GM21528 (cell line): ENCODE measurements around the gene BRD9.
A peak's percentile ranks its signal among the peaks of the same experiment; 100 is the strongest.
"Not testable (repeated sequence)": the region's sequence is repeated elsewhere in the genome, so short reads cannot be mapped to it uniquely, and the experiment has no call there.

ENCODE experiments used
- ATAC-seq: cut with Tn5 transposase; IDR thresholded peaks from one replicate; pipeline ENCODE4 v1.9.1; 2021; ENCODE audit warnings: mild to moderate bottlenecking, moderate library complexity; ENCODE audit not compliant: unreplicated experiment, low FRiP score

Gene BRD9

DNA sequence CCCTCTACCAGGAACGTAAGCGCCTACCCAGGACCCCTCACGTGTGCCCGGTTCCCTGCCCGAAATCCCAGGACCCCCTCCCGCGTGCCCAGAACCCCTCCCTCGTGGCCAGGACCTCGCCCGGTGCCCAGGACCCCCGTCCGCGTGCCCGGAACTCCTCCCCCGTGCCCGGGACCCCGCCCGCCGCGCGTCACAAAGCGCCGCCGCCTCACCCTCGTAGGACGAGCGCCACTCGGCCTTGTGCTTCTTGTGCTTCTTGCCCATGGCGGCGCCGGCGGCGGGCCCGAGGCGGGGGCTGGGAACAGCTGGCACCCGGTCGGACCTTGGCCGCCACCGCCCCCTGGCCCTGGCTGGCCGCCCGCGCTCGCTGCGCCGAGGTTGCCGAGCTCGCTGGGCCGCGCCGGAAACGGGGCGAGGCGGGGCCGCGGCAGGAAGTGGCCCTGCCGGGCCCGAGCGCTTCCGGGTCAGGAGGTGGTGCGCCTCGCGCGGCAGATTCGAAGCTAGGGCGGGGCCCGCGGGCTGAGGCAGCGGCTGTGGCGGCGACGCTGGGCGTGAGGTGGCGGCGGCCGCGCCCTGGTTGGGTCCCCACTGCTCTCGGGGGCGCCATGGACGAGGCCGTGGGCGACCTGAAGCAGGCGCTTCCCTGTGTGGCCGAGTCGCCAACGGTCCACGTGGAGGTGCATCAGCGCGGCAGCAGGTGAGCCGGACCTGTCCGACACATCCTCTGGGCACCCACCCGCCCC is at the start of gene BRD9, which contains the start of gene TRIP13:
BRD9 (minus strand) TSS at position 408 of the 743 bp plus-strand sequence; CDS start at position 264, 144 bp downstream.
TRIP13 (plus strand) TSS at position 491 of the 743 bp plus-strand sequence; CDS start at position 606, 115 bp downstream.
- ATAC-seq = peak; percentile 97

DNA sequence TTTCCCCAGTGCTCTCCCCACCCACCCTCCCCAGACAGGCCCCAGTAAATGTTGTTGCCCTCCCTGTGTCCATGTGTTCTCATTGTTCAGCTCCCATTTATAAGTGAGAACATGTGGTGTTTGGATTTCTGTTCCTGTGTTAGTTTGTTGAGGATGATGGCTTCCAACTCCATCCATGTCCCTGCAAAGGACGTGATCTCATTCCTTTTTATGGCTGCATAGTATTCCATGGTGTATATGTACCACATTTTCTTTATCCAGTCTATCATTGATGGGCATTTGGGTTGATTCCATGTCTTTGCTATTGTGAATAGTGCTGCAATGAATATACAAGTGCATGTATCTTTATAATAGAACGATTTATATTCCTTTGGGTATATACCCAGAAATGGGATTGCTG is 48.1 kb upstream of the BRD9 start:
- not testable (repeated sequence) for ATAC-seq

DNA sequence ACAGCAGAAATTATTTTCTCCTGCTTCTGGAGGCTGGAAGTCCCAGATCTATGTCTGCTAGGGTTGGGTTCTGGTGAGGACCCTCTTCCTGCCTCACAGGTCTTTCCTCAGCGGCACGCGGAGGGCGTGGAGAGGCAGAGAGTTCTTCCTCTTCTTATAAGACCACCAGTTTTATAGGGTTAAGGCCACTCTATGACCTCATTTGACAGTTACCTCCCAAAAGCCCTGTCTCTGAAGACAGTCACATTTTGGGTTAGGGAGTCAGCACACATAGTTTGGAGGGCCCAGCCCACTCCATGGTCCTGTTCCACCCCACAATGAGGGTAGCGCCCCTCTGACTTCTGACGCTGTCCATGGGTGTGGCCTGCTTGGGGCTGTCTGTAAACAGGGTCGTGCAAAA is 46.8 kb upstream of the BRD9 start:
- ATAC-seq = no peak

DNA sequence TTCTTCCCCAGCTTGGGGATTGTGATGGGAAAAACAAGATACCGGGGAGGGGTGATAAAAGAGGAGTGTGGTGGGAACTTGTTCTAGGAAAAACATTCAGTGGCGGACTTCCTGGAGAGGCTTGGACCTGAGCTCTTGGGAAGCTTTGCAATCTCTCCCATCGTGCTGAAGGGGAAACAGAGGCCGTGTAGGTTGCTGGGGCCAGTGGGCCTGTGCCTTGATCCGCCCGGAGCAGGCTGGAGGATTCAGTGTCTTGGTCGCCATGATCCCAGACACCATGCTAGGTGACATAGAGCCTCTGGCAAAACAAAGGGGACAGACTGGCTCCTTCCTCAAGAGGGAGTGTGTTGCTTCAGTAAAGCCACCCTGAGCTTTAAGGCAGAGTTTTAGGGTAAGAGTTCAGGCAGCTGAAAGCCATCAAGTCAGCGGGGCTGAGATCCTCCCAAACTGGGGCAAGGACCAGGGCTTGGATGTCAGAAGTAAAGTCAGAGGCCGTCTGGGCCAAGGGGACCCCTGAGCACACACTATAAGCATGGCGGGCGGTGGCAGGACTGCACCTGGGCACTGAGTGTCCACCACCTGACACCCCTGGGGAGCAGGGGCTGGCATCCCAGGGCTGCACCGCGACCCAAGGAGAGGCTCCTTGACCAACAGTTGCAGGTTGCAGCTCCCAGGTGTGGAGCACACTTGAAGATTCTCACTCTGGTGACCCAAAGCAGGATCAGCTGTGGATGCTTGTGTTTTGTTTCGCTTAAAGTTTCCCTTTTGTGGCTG is 44.7 kb upstream of the BRD9 start:
- no peak for ATAC-seq

DNA sequence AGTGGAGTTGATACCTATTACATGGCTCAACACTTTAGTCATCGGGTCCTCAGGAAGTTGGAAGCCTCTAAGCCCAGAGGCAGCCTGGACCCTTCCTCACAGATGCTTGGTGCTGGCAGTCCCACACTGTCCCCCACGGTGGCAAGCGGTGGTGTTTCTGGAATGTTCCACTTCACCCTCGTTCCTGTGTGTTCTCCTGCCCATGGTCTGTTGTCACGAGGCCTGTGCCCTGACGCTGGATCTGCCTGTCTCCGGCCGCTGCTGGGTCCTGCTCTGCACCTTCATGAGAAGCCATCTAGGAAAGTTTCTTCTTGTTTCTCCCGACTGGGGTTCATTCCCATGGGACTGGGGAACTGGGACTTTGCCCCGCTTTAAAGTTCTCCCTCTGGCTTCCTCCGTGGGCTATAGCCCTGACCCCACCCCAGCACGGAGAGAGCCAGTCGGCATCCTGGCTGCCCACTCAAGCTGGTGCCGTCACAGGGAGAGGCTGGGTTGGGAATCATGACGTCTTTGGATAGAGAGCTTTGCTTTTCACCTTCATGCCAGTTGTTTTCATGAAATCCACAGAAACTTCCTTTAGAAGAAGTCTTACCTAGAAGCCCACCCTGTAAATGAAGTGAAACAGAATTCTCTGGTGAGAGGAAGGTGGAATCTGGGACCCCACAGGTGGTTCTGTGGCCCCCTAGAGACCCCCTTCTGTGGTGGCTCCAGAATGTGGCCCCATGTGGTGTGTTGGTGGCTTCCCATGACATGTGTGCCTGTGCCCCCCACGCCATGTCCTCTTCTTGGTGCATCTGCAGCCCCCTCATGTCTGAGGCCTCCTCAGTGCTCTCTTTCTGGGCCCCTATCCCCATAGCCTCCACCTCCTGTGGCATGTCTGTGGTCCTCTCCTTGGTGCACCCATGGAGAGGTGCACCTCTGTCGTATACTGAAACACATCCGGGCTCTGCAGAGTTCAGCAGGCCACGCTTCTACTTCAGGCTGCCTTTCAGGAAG is 43.8 kb upstream of the BRD9 start:
- ATAC-seq = no peak

DNA sequence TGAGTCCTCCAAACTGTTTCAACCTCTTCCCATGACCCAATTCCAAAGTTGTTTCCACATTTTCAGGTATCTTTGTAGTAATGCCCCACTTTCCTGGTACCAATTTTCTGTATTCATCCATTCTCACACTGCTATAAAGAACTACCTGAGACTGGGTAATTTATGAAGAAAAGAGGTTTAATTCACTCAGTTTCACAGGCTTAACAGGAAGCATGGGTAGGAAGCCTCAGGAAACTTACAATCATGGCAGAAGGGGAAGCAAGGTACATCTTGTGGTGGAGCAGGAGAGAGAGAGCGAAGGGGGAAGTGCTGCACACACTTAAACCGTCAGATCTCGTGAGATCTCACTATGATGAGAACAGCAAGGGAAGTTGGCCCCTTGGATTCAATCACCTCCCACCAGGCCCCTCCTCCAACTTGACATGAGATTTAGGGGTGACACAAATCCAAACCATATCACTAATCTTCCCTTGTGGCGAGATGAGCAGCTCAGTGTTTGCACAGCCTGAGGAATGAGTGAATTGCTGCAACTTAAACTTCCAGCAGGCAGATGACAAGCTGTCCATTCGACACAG is 43.0 kb upstream of the BRD9 start:
- ATAC-seq = no peak

DNA sequence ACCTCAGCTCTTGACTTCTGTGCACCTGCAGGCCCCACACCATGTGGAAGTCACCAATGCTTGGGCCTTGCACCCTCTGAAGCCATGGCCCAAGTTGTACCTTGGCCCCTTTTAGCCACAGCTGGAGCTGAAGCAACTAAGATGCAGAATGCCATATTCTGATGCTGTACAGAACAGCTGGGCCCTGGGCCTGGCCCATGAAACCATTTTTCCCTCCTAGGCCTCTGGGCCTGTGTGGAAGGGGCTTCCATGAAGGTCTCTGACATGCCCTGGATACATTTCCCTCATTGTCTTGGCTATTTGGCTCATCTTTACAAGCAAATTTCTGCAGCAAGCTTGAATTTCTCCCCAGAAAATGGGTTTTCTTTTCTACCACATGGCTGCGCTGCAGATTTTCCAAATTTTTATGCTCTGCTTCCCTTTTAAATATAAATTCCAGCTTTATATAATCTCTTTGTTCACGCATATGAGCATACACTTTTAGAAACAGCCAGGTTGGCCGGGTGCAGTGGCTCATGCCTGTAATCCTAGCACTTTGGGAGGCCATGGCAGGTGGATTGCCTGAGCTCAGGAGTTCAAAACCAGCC is 41.9 kb upstream of the BRD9 start:
- not testable (repeated sequence) for ATAC-seq

DNA sequence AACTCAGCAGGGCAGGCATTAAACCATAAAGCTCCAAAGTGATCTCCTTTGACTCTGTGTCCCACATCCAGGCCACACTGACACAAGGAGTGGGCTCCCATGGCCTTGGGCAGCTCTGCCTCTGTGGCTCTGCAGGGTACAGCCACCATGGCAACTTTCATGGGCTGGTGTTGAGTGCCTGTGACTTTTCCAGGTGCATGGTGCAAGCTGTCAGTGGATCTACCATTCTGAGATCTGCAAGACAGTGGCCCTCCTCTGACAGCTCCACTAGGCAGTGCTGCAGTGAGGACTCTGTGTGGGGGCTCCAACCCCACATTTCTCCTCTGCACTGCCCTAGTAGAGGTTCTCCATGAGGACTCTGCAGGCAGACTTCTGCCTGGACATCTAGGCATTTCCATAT is 41.4 kb upstream of the BRD9 start:
- not testable (repeated sequence) for ATAC-seq

DNA sequence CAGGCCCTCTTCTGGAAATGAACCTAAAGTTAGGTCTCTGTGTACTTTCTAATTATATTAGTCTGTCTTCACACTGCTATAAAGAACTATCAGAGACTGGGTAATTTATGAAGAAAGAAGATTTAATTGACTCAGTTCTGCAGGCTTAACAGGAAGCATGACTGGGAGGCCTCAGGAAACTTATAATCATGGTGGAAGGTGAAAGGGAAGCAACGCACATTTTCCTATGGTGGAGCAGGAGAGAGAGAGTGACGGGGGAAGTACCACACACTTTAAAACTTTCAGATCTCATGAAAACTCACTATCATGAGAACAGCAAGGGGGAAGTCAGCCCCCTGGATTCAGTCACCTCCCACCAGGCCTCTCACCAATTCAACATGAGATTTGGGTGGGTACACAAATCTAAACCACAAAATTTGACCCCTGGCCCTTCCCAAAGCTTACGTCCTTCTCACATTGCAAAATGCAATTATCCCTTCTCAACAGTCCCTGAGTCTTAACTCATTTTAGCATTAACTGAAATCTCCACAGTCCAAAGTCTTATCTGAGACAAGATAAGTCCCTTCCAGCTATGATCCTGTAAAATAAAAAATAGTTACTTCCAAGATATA is 40.8 kb upstream of the BRD9 start:
- no peak for ATAC-seq

DNA sequence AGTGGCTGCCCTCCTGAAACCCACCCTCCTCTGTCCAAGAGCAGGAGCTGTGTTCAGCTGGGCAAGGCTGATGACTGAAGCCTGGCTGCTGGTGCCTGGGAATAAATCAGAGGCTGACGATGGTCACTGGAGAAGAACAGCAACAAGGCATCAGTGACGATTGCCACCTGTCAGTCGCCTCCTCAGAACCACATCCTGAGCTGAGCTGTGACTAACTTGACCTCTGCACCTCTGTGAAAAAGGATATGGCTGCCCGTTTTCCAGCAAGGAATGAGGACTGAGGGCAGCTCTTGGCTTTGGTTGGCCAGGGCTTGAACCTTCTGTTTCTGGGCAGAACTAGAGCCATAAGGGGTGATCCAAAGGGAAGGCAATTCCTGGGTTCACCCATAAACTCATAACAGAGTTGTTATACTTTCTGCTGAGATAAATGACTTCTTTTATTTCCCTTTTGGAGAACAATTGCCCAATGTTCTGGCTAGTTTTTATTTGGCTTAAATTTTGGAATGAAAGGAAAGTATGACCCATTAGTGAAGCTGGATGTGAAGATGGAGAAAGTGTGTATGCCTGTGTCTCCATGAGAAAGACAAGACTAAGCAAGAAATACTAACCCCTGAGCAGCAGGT is 40.1 kb upstream of the BRD9 start:
- ATAC-seq = no peak

DNA sequence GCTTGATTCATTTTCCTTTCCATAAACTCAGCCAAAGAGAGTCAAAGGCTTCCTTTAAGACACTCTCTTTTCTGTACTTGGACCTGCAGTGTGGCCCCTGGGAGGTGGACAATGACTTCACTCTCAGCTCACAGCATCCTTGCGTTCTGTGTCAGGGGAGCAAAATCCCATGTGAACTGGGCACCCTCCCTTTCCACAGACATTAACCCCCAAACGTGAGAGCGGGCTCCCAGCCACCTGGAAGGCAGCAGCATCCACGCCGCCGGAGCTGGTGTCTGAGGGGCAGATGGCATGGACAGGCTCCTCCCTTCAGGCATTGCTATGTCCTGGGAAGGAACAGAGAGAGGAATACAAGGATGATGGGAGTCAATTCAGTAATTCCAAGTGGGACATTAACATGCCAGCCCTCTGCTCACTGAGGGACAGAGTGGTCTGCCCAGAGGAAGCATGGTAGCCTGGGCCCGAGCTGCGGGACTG is 39.6 kb upstream of the BRD9 start:
- no peak for ATAC-seq

DNA sequence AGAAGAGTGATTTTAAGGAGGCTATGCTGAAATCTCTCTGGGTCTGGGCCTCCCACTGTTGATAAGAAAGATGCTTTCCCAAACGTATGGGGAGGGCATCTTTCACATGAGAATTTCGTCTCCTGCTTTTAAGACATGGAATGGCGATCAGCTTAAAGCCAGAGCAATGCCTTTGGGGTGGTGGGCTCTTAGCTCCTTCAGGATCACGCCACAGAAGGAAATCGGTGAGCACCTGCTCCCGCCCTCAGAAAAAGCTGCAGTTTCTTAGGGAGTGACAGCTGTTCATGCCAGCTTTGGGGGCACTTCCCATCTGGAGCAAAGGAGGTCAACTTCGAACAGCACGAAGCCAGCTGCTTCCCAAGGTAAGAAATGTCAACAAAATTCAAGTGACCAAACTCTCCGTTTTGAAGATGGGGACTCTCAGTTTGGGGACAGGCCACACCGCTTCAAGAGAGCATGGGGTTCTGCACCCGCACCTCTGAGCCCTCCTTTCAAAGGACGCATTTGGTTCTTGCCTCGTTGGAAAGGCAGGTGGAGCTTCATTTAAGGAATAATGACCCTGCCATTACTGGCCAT is 39.1 kb upstream of the BRD9 start:
- no peak for ATAC-seq

DNA sequence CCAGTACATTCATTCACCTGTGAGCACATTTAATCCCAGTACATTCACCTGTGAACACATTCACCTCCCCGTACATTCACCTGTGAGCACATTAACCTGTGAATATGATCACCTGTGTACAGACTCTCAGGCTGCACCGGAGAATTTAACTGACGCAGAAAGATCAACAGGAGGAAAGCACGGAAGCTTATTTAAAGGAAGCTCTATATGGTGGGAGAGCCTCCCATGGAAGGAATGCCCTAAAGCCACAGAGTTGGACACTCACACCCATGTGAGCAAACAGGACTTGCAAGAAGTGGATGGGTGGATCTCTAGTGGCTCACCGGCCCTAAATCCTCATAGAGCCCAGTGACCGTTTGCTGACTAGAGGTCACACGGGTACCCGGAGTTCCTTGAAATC is 38.3 kb upstream of the BRD9 start:
- no peak for ATAC-seq

DNA sequence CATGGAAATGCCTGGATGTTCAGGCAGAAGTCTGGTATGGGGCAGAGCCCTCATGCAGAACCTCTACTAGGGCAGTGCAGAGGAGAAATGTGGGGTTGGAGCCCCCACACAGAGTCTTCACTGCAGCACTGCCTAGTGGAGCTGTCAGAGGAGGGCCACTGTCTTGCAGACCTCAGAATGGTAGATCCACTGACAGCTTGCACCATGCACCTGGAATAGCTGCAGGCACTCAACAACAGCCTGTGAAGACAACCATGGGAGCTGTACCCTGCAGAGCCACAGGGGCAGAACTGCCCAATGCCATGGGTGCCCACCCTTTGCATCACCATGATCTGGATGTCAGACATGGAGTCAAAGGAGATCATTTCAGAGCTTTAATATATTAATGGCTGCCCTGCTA is 37.0 kb upstream of the BRD9 start:
- no peak for ATAC-seq

DNA sequence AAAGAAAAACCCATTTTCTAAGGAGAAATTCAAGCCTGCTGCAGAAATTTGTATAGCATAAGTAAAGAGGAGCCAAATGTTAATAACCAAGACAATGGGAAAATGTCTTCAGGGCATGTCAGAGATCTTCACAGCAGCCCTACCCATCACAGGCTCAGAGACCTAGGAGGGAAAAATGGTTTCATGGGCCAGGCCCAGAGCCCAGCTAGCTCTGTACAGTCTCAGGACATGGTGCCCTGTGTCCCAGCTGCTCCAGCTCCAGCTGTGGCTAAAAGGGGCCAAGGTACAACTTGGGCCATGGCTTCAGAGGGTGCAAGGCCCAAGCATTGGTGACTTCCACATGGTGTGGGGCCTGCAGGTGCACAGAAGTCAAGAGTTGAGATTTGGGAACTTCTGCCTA is 36.6 kb upstream of the BRD9 start:
- not testable (repeated sequence) for ATAC-seq

DNA sequence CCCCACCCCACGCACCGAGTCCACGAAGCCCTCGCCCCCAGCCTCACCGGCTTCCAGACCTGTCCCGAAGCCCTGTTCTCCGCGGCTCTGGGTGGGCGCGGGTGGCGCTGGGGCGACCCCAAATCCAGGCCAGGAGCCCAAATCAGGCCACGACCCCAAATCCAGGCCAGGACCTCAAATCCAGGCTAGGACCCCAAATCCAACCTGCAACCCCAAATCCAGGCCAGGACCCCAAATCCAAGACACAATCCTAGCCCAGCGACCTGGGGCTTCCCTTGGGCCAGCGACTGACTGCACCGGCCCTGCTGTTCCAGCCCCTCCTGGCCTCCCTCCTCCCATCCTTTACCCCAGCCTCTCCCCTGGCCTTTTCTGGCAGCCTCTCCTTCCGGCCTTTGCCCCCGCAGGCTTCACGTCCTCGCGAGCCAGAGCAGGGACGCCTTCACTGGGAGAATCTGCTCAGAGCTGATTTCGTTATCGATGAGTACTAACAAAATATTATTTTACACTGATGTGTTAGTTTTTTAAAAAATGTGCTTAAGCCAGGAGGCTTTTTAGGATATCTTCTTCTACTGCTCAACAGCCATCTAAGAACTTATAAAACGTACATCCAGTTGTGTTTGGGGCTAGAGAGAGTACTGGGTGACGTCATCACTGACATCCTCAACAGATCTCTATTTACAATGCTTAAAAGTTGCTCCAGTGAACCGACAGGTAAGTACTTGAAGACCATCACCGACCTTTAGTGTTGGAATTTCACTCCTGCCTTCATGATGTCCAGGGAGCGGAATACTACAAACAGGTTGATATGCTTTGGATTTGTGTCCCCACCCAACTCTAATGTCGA is 34.8 kb upstream of the BRD9 start:
- no peak for ATAC-seq

DNA sequence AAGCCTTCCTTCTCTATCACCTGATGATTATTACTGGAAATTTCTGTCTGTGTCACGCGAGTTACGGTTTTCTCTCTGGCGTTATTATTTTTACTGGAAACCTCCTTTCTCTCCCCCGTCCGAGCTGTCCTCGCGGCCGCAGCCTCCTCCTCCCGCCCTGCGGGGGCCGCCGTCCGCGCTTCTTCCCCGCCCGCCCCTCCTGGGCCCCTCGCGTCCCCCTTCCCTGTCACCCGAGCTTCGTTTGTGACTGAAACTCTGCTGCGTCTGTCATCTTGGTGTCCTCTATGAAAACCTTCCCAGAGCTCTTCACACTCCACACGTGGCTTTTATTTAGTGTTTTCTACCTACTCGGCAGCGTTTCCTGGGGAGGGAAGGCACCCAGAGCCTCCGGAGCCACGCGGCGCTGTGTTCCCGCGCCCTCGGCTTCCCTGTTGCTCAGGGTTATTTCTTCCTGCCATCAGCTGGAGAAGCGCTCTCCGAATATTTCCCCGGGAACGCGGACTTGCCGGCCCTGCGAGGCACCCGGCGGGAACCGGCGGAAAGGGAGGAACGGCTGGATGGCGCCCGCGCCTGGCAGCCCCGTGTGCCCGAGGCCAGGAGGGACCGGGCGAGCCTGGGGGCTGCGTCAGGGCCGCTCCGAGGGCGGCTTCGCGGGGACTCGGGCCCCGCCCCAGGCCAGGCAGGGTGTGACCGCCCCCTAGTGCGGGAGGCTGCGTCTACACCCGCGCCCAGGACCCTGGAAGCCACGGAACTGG is 34.0 kb upstream of the BRD9 start:
- ATAC-seq = no peak
